ENCODE results near the gene B3GALNT1.

- no peak for TF ChIP-seq CTCF (IDR thresholded peaks at IDR 0.05)
- TF ChIP-seq POLR2A (IDR thresholded peaks at IDR 0.05): no peak
Observed at GRCh38 chr3:161132391-161132790, 27.2 kb upstream of the B3GALNT1 start.

Data from breast epithelium (tissue), 3 donors.